ENCODE results near the gene SLC35F1.

DNA sequence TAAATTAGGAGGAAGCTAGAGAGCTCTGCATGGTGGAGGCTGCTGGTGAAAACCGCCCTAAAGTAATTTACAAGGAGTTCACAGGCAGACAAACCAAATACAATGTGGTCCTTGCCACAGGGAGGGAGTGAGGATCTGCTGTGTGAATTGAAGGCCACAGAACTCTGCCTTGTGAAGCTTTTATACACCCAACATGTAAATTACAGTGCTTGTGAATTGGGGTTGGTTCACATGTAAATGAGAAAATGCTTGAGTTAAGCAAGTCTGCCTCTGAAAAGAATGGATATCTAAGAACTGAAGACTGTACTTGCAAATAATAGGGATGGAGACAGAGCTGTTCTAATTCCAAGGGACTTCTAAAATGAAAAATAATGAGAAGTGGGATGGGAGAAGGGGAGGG is 194.2 kb downstream of the SLC35F1 start:
- TF ChIP-seq, protein P1, sequence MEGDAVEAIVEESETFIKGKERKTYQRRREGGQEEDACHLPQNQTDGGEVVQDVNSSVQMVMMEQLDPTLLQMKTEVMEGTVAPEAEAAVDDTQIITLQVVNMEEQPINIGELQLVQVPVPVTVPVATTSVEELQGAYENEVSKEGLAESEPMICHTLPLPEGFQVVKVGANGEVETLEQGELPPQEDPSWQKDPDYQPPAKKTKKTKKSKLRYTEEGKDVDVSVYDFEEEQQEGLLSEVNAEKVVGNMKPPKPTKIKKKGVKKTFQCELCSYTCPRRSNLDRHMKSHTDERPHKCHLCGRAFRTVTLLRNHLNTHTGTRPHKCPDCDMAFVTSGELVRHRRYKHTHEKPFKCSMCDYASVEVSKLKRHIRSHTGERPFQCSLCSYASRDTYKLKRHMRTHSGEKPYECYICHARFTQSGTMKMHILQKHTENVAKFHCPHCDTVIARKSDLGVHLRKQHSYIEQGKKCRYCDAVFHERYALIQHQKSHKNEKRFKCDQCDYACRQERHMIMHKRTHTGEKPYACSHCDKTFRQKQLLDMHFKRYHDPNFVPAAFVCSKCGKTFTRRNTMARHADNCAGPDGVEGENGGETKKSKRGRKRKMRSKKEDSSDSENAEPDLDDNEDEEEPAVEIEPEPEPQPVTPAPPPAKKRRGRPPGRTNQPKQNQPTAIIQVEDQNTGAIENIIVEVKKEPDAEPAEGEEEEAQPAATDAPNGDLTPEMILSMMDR (IDR thresholded peaks at IDR 0.05; ENCODE audit: low read length): no peak
- TF ChIP-seq EZH2 (IDR thresholded peaks at IDR 0.05; ENCODE audit: borderline replicate concordance, low read length): no peak
